Panc1 (cell line): Measurements from ENCODE around the gene POU2F1. TPM values are rescaled to one million over a fixed set of nuclear protein-coding genes. Genes with fewer than 3 reads are reported as not detected.
"Not testable (repeated sequence)": the region's sequence is repeated elsewhere in the genome, so short reads cannot be mapped to it uniquely, and the experiment has no call there.

ENCODE experiments used
- ATAC-seq: fragments of 200-7000 bp; cut with Tn5 transposase; 2 replicates; pipeline ENCODE4 v1.9.1; 2020; ENCODE audit warnings: mild to moderate bottlenecking, moderate library complexity
- BruUV-seq: library from RNA; stranded (reverse); fragments of 400-500 nt; replicated peaks from 2 replicates; lab custom pipeline; 2021; lab: Mats Ljungman, UMichigan
- CTCF ChIA-PET: fragments of 300-600 bp; sonication (Branson Sonifier 250); formaldehyde crosslinking; loops from one replicate; lab custom pipeline; 2022; ENCODE audit warnings: antibody characterized with exemption; lab: Charles Lee
- POLR2A ChIA-PET: fragments of 300-600 bp; sonication (Branson Sonifier 250); formaldehyde crosslinking; loops from one replicate; lab custom pipeline; 2022; ENCODE audit warnings: antibody characterized with exemption; lab: Charles Lee
- DNase-seq: peaks from one replicate; pipeline ENCODE4 v3.0.0-alpha.2; 2010; ENCODE audit warnings: low read depth, low spot score
- H3K27ac ChIP-seq: 2 replicates; pipeline ENCODE4 v1.5.1; 2011; ENCODE audit warnings: mild to moderate bottlenecking, low read length, inconsistent platforms
- H3K27me3 ChIP-seq: fragments of 200-500 bp; sonication (Bioruptor generic); 2 replicates; pipeline ENCODE4 v1.6.0; 2014; ENCODE audit warnings: low read length, inconsistent platforms; ENCODE audit not compliant: control insufficient read depth, insufficient read depth
- H3K36me3 ChIP-seq: fragments of 200-500 bp; sonication (Bioruptor generic); 2 replicates; pipeline ENCODE4 v1.5.1; 2014; ENCODE audit warnings: inconsistent platforms, mild to moderate bottlenecking, low read length, moderate library complexity; ENCODE audit not compliant: control insufficient read depth, insufficient read depth
- H3K4me1 ChIP-seq: 2 replicates; pipeline ENCODE4 v1.5.1; 2011; ENCODE audit warnings: inconsistent platforms, mild to moderate bottlenecking, low read length, moderate library complexity; ENCODE audit not compliant: control insufficient read depth, insufficient read depth
- H3K4me3 ChIP-seq, 2 experiments: 2 replicates each; pipeline ENCODE4 v1.5.1; 2011 to 2012; ENCODE audit warnings: low read depth in 2 of 2, low read length in 2 of 2, mild to moderate bottlenecking in 2 of 2, inconsistent platforms in 1 of 2, moderate library complexity in 1 of 2
- H3K9me3 ChIP-seq: fragments of 200-500 bp; sonication (Bioruptor generic); 2 replicates; pipeline ENCODE4 v1.5.1; 2014; ENCODE audit warnings: low read depth, mild to moderate bottlenecking, inconsistent platforms, low read length, moderate library complexity; ENCODE audit not compliant: control insufficient read depth, insufficient read depth
- POLR2AphosphoS5 ChIP-seq: IDR thresholded peaks from 2 replicates; pipeline ENCODE4 v1.6.1; 2012; ENCODE audit warnings: mild to moderate bottlenecking, low read depth, low read length, moderate library complexity
- SIN3A ChIP-seq: IDR thresholded peaks from 2 replicates; pipeline ENCODE4 v1.6.1; 2012; ENCODE audit warnings: low read depth, mild to moderate bottlenecking, low read length, moderate library complexity, borderline replicate concordance; ENCODE audit not compliant: insufficient read depth
- TCF7L2 ChIP-seq: IDR thresholded peaks from 2 replicates; pipeline ENCODE4 v1.6.1; 2011; ENCODE audit warnings: mild to moderate bottlenecking, low read depth, low read length, inconsistent platforms
- in situ Hi-C: cut with HindIII; loops from 2 replicates; pipeline ENCODE4 v1.10.0; 2016; ENCODE audit warnings: low sequenced_read_pairs, low pct_unique_long_range_greater_than_20kb
- intact Hi-C: fragments of 100-400 bp; cut with micrococcal nuclease; formaldehyde crosslinking; loops from one replicate; pipeline ENCODE4 v1.10.0; 2022; ENCODE audit not compliant: unreplicated experiment
- total RNA-seq: library from RNA; stranded (reverse); gene quantifications from one replicate; pipeline ENCODE4 v1.2.1, GENCODE V29; 2021; ENCODE audit not compliant: unreplicated experiment
- TF ChIP-seq, protein P1 (sequence below), 2 experiments: IDR thresholded peaks; 2 replicates each; pipeline ENCODE4 v1.6.1; 2011 to 2012; ENCODE audit warnings: low read depth in 2 of 2, control low read depth in 1 of 2, low read length in 1 of 2, mild to moderate bottlenecking in 1 of 2, moderate library complexity in 1 of 2; ENCODE audit not compliant: insufficient read depth in 1 of 2
- TF ChIP-seq, protein P2 (sequence below): fragments of 450-650 bp; IDR thresholded peaks from 2 replicates; pipeline ENCODE4 v1.5.1; 2017; ENCODE audit warnings: mild to moderate bottlenecking

The POU2F1 gene
- total RNA-seq, 1 experiment from 2014 or later, result 17.1 TPM

DNA sequence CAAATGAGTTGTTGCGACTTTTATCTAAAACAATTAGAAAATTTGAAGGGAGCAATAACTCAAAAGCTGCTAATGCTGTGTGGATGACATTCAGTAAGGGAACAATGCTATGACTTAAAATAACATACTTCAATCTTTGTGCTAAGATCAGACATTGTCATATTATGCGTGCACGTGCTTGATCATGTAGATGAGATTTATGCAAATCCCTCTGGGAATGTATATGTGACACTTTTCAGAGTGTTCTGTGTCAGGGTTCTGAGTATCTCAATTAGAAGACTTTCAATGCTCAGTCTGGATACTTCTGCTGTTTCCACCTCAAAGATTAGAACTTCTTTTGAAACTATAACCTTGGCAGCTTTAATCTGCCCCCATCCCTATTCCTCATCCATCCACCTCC, 18.6 kb upstream of the POU2F1 start:
- no peak for TF ChIP-seq POLR2AphosphoS5
- TF ChIP-seq, protein P1, sequence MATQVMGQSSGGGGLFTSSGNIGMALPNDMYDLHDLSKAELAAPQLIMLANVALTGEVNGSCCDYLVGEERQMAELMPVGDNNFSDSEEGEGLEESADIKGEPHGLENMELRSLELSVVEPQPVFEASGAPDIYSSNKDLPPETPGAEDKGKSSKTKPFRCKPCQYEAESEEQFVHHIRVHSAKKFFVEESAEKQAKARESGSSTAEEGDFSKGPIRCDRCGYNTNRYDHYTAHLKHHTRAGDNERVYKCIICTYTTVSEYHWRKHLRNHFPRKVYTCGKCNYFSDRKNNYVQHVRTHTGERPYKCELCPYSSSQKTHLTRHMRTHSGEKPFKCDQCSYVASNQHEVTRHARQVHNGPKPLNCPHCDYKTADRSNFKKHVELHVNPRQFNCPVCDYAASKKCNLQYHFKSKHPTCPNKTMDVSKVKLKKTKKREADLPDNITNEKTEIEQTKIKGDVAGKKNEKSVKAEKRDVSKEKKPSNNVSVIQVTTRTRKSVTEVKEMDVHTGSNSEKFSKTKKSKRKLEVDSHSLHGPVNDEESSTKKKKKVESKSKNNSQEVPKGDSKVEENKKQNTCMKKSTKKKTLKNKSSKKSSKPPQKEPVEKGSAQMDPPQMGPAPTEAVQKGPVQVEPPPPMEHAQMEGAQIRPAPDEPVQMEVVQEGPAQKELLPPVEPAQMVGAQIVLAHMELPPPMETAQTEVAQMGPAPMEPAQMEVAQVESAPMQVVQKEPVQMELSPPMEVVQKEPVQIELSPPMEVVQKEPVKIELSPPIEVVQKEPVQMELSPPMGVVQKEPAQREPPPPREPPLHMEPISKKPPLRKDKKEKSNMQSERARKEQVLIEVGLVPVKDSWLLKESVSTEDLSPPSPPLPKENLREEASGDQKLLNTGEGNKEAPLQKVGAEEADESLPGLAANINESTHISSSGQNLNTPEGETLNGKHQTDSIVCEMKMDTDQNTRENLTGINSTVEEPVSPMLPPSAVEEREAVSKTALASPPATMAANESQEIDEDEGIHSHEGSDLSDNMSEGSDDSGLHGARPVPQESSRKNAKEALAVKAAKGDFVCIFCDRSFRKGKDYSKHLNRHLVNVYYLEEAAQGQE (IDR thresholded peaks at IDR 0.05; ENCODE audit: insufficient read depth in 1 of 2, low read depth in 2 of 2, low read length in 1 of 2), result no peak
- TF ChIP-seq TCF7L2, result no peak
- TF ChIP-seq, protein P2, sequence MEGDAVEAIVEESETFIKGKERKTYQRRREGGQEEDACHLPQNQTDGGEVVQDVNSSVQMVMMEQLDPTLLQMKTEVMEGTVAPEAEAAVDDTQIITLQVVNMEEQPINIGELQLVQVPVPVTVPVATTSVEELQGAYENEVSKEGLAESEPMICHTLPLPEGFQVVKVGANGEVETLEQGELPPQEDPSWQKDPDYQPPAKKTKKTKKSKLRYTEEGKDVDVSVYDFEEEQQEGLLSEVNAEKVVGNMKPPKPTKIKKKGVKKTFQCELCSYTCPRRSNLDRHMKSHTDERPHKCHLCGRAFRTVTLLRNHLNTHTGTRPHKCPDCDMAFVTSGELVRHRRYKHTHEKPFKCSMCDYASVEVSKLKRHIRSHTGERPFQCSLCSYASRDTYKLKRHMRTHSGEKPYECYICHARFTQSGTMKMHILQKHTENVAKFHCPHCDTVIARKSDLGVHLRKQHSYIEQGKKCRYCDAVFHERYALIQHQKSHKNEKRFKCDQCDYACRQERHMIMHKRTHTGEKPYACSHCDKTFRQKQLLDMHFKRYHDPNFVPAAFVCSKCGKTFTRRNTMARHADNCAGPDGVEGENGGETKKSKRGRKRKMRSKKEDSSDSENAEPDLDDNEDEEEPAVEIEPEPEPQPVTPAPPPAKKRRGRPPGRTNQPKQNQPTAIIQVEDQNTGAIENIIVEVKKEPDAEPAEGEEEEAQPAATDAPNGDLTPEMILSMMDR, result no peak
- no peak for TF ChIP-seq SIN3A
- Histone ChIP-seq H3K27me3 (no peaks in the 10 kb centered on the region), H3K4me3 (no peak overlapping the region), H3K27ac (no peak overlapping the region), H3K9me3 (no peaks in the 10 kb centered on the region), H3K36me3 (no peaks in the 10 kb centered on the region), H3K4me1 (no peaks in the 10 kb centered on the region)
- in situ Hi-C loops (no loop called here), intact Hi-C loops (no loop called here)
- POLR2A ChIA-PET, result no interaction called here
- CTCF ChIA-PET, result no interaction called here
- DNase-seq (no peak), ATAC-seq (no peak)
- no TSS peak for BruUV-seq

DNA sequence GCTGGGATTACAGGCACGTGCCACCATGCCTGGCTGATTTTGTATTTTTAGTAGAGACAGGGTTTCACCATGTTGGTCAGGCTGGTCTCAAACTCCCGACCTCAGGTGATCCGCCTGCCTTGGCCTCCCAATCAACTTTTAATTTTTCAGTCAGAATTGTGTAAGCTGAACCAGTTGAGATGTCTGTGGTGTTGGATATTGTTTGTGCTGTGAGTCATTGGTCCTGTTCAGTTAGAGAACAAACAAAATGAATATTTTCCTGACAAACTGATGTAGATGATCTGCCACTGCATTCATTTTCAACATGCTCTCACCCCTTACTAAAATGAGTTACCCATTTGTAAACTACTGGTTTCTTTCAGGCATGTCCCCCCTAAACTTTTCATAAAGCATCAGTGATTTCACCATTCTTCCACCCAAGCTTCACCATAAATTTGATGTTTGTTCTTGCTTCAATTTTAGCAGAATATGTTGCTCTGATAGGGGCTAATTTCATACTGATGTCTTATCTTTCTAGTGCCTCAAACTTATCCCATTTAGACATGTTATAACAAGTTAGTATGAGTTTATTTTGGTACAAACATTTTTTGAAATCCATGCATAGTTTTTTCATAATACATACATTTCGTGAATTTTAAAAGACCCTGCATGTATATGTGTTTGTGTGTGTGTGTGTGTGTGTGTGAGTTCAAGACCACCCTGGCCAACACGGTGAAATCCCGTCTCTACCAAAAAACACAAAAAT, 15.2 kb upstream of the POU2F1 start:
- H3K9me3 ChIP-seq, in situ Hi-C loops, CTCF ChIA-PET: not testable (repeated sequence)

DNA sequence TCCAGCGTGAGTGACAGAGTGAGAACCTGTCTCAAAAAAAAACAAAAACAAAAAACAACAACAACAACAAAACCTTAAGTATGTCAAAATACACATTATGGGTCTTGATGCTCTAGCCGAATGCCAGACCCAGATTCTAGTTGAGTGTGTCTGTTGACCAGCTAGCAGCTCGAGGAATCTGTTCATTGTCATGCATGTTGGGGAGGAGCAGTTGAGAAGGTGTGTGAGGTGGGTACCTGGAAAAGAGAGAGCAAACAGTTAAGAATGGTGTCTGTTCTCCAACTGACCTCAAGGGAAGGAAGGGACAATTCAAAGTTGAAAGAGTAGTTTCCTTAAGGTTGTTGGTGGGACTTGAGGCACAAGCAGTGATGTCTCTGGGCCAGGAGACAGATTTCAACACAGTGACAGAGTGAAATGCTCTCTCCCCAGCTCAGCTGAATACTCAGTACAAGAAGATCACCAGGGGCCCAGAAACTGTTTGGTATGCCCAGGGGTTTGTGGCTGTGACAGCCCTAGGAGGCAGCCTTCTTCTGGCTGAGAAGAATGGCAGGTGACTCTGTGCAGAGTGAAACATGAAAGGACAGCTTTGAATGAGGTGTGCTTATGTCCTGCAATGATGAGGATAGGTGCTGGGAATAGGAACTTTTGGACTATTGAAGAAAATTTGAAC, 14.4 kb upstream of the POU2F1 start:
- H3K4me1 ChIP-seq, result no peaks in the 10 kb centered on the region
- intact Hi-C loops (no loop called here), in situ Hi-C loops (no loop called here)
- no peak for ATAC-seq
- TF ChIP-seq SIN3A, result no peak
- no peak for TF ChIP-seq TCF7L2
- TF ChIP-seq, protein P1 (IDR thresholded peaks at IDR 0.05; ENCODE audit: insufficient read depth in 1 of 2, low read depth in 2 of 2, low read length in 1 of 2), result no peak
- TF ChIP-seq POLR2AphosphoS5, result no peak
- TF ChIP-seq, protein P2, result no peak
- no peak overlapping the region for H3K4me3 ChIP-seq
- ChIA-PET CTCF (no interaction called here), POLR2A (no interaction called here)
- peaks cover 3% of the 10 kb centered on the region; the same call in 1 of the 2 replicates for H3K9me3 ChIP-seq
- no peak overlapping the region for H3K27ac ChIP-seq
- BruUV-seq, result no TSS peak
- H3K27me3 ChIP-seq, result no peaks in the 10 kb centered on the region
- no peaks in the 10 kb centered on the region for H3K36me3 ChIP-seq
- no peak for DNase-seq

More for the DNA sequence above, 15.2 kb upstream of the POU2F1 start:
- H3K4me1 ChIP-seq, BruUV-seq, POLR2A ChIA-PET, intact Hi-C loops, H3K27me3 ChIP-seq, H3K36me3 ChIP-seq, H3K27ac ChIP-seq, H3K4me3 ChIP-seq, DNase-seq: not testable (repeated sequence)
- peak; percentile 58; the same call in 1 of the 2 replicates for ATAC-seq
